RWPE1 (cell line): ENCODE data around the gene IL23A.

Source experiments
- CTCF ChIA-PET: fragments of 350-600 bp; sonication (Branson Sonifier 250); formaldehyde crosslinking; extraction: SDS; loops from one replicate; lab custom pipeline; 2021; lab: Yijun Ruan, JAX
- POLR2A ChIA-PET: fragments of 400-600 bp; formaldehyde crosslinking; extraction: SDS; loops from one replicate; lab custom pipeline; 2020; ENCODE audit warnings: antibody characterized with exemption; ENCODE audit not compliant: low non-redundant PET; lab: Yijun Ruan, JAX
- DNase-seq: peaks from one replicate; pipeline ENCODE4 v3.0.0; 2012; ENCODE audit warnings: low spot score
- H3K27ac ChIP-seq: fragments of 450-650 bp; 2 replicates; pipeline ENCODE4 v1.5.1; 2017
- TF ChIP-seq, protein P1 (sequence below): fragments of 450-650 bp; conservative IDR thresholded peaks from 2 replicates; pipeline ENCODE4 v1.5.1; 2017; ENCODE audit warnings: low read depth, mild to moderate bottlenecking

IL23A gene

GRCh38 chr12:56358836-56359532 is 20.3 kb downstream of the IL23A start:
- ChIA-PET CTCF (interaction anchor here (0.7 to 1.3 kb wide), 3 partner anchors 105 to 299 kb away, joined by 3 to 5 read pairs (median 4); no protein-coding TSS in a partner anchor), POLR2A (interaction anchor here (0.6 to 1.3 kb wide), 3 partner anchors 38 to 231 kb away, joined by 3 to 5 read pairs (median 4); partner anchors contain the start of genes ESYT1 and TIMELESS)
- peak; percentile 36 for DNase-seq
- TF ChIP-seq, protein P1, sequence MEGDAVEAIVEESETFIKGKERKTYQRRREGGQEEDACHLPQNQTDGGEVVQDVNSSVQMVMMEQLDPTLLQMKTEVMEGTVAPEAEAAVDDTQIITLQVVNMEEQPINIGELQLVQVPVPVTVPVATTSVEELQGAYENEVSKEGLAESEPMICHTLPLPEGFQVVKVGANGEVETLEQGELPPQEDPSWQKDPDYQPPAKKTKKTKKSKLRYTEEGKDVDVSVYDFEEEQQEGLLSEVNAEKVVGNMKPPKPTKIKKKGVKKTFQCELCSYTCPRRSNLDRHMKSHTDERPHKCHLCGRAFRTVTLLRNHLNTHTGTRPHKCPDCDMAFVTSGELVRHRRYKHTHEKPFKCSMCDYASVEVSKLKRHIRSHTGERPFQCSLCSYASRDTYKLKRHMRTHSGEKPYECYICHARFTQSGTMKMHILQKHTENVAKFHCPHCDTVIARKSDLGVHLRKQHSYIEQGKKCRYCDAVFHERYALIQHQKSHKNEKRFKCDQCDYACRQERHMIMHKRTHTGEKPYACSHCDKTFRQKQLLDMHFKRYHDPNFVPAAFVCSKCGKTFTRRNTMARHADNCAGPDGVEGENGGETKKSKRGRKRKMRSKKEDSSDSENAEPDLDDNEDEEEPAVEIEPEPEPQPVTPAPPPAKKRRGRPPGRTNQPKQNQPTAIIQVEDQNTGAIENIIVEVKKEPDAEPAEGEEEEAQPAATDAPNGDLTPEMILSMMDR, result no peak
- H3K27ac ChIP-seq, result peak overlapping the region; percentile 69

DNA sequence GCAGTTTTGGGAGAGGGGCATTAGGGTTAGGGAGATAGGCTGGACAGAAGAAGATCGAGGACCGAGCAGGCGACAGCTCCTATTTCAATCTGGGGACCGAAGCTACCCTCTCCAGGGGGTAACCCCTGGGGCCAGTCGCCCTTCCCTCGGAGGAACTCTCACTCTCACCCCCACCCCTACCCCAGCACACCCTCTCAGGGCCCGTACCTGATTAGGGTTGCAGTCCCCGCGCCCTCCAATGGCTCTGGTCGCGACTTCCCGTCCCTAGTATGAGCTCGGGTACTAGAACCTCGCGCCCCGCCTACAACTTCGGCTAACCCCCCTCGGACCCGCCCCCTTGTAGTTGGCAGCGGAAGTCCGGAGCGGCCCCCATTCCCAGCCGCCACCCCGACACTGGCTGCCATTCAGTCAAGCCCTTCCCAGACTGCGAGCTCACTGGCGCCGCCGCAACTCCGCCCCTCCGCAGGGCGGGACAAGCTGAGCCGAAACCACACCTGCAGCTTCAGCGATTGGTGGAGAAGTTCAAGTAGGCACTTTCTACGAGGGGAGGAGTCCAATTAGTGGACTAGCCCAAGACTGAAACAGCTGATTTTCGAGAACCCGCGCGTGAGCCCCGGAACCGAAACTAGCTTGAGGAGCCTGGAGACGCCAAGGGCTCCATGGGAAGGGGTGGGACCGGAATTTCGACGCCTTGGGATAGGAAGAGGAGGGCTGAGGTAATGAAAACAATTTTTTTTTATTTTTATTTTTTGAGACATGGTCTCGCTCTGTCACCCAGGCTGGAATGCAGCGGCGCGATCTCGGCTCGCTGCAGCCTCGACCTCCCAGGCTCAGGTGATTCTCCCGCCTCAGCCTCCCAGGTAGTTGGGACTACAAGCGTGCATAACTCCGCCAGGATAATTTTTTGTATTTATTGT is 21.4 kb downstream of the IL23A start, which contains the start of gene STAT2:
Gene STAT2, minus strand, starts transcription at position 257 of the 917 bp plus-strand sequence. CDS start 3,536 bp downstream, outside the sequence.
- CTCF ChIA-PET, result interaction anchor here (1.2 kb wide), 1 partner anchor 172 kb away, joined by 3 read pairs; no protein-coding TSS in a partner anchor
- POLR2A ChIA-PET, result interaction anchor here (0.6 to 1.3 kb wide), 3 partner anchors 9 to 89 kb away, joined by 3 to 5 read pairs (median 3); partner anchors contain the start of gene TIMELESS
- TF ChIP-seq, protein P1, result no peak
- DNase-seq, result peak; percentile 97
- peak within 1 kb of the TSS; percentile 88 for H3K27ac ChIP-seq

DNA sequence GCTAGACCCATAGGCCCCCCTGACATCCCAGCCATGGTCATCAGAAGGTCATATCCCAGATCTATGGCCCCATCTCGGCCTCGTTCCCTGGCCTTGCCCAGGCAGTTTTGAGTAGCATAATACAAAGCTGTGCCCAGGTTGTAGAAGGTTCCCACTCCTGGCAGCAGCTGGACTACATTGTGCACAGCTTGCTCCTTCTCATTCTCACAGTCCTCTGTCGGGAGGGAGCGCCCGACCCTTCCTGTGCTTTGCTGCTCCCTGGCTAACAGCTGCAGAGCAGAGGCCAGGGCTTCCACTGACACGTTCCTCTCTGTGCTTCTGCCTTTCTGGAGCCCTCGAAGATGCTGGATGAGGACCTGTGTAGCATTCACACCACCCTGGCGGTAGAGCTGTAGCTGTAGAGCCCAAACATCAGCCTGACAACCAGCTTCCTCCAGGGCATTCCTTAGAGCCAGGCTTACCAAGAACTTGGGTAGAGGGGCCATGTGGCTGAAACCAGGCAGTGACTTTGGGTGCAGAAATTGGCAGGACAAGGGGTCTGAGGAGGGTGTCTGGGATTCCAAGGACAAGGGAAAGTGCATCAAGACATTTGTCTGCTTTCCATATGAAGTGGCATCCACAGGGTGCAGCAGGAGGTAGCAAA is 22.9 kb downstream of the IL23A start:
- TF ChIP-seq, protein P1, result no peak
- H3K27ac ChIP-seq, result no peak overlapping the region
- no peak for DNase-seq
- ChIA-PET POLR2A (interaction anchor here (0.8 to 1.0 kb wide), 2 partner anchors 11 to 26 kb away, joined by 3 read pairs; no protein-coding TSS in a partner anchor), CTCF (interaction anchor here (0.6 kb wide), 1 partner anchor 156 kb away, joined by 3 read pairs; no protein-coding TSS in a partner anchor)

DNA sequence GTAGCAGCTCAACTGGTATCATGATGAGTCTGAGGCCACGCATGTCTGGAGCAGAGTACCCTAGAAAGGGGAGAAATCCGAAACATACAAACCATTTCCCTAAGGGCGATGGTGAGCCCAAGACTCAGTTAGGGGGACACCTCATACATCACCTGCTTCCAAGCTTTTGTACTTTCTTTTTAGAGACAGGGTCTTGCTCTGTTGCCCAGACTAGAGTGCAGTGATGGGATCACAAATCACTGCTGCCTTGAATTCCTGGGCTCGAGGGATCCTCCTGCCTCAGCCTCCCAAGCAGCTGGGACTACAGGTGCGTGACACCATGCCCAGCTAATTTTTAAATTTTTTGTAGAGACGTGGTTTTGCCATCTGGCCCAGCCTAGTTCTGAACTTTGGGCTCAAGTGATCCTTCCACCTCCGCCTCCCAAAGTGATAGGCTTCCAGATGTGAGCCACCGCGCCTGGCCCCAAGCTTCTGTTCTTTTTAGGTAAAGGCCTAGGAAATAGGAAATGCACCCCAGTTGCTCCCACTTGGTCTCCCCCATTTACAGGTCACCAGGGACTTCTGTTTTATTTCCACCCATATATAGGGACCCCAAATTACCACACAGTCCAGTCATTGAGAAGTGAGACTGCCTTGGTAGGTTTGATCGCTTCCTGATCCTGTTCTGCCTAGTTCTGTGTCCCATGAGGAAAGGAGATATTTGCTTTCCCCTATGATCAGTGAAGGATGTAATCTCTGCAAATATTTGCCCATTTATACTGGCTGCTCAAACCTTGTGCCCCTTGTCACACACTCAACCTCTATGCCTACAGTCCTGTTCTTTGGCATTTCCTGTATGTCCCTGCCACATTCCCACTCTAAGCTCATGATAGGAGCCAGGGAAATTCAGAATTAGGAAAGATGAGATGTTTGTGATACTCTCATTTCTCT is 23.7 kb downstream of the IL23A start, which contains the start of gene APOF:
Gene APOF, minus strand, starts transcription at position 728 of the 930 bp plus-strand sequence. Its CDS starts 112 bp downstream, at position 616.
- TF ChIP-seq, protein P1, result no peak
- DNase-seq, result no peak
- CTCF ChIA-PET, result no interaction called here
- no peak within 1 kb of the TSS for H3K27ac ChIP-seq
- POLR2A ChIA-PET, result no interaction called here

DNA sequence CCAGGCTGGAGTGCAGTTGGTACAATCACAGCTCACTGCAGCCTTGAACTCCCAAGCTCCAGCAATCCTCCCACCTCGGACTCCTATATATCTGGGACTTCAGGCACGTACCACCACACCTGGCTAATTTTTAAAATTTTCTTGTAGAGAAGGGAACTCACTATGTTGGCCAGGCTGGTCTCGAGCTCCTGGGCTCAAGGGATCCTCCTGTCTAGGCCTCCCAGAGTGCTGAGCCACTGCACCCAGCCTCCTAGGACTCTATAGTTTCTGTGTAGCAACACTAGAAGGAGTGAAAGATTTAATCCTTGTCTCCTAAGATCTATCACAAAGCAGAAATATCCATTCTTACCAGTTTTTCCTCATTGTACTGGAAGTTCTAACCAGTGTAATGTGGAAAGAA is 28.3 kb downstream of the IL23A start:
- ChIA-PET POLR2A (no interaction called here), CTCF (interaction anchor here (0.6 kb wide), 1 partner anchor 114 kb away, joined by 3 read pairs; no protein-coding TSS in a partner anchor)
- TF ChIP-seq, protein P1, result no peak
- H3K27ac ChIP-seq, result no peak overlapping the region
- no peak for DNase-seq
